HEK293 (cell line): ENCODE measurements around the gene PPP6C.
"Not testable (repeated sequence)": the region's sequence is repeated elsewhere in the genome, so short reads cannot be mapped to it uniquely, and the experiment has no call there.

Source experiments
- CTCF ChIA-PET: fragments of 350-600 bp; formaldehyde crosslinking; extraction: SDS; loops from one replicate; lab custom pipeline; 2021; ENCODE audit warnings: antibody characterized with exemption; lab: Yijun Ruan, JAX
- POLR2A ChIA-PET: fragments of 300-600 bp; formaldehyde crosslinking; extraction: SDS; loops from one replicate; lab custom pipeline; 2020; ENCODE audit warnings: antibody characterized with exemption, inconsistent platforms; lab: Yijun Ruan, JAX
- H3K27ac ChIP-seq: fragments of 200-500 bp; sonication (Bioruptor generic); 2 replicates; pipeline ENCODE4 v1.5.1; 2014; ENCODE audit warnings: low read depth, low read length, control low read depth, inconsistent platforms; ENCODE audit errors: extremely low read depth
- H3K36me3 ChIP-seq, 2 experiments: fragments of 200-500 bp in 1 of 2; sonication (Bioruptor generic) in 1 of 2; 1 replicate in 1 of 2; 2 replicates in 1 of 2; pipeline ENCODE4 v1.5.1; 2014 to 2017; ENCODE audit warnings: inconsistent platforms in 2 of 2, low read length in 2 of 2; ENCODE audit not compliant: control insufficient read depth in 2 of 2, insufficient read depth in 1 of 2
- H3K4me1 ChIP-seq: fragments of 200-500 bp; sonication (Bioruptor generic); 2 replicates; pipeline ENCODE4 v1.5.1; 2014; ENCODE audit warnings: mild to moderate bottlenecking, low read length, inconsistent platforms; ENCODE audit not compliant: control insufficient read depth, insufficient read depth
- H3K4me3 ChIP-seq: 2 replicates; pipeline ENCODE4 v1.5.1; 2011; ENCODE audit warnings: low read depth, mild to moderate bottlenecking, control low read depth, low read length, moderate library complexity
- H3K9me3 ChIP-seq: fragments of 200-500 bp; sonication (Bioruptor generic); 2 replicates; pipeline ENCODE4 v1.5.1; 2014; ENCODE audit warnings: low read depth, low read length, inconsistent platforms; ENCODE audit not compliant: control insufficient read depth, insufficient read depth
- GLI2 ChIP-seq: fragments of 450-650 bp; formaldehyde crosslinking; IDR thresholded peaks from 2 replicates; pipeline ENCODE4; 2017; ENCODE audit warnings: missing biosample characterization, missing genetic modification characterization, low read depth, borderline replicate concordance
- ZFP3 ChIP-seq: fragments of 450-650 bp; formaldehyde crosslinking; IDR thresholded peaks from 2 replicates; pipeline ENCODE4 v1.5.1; 2016; ENCODE audit warnings: low read depth, missing biosample characterization, missing genetic modification characterization
- ZNF10 ChIP-seq: fragments of 450-650 bp; formaldehyde crosslinking; IDR thresholded peaks from 2 replicates; pipeline ENCODE4 v1.5.1; 2017; ENCODE audit warnings: missing biosample characterization, missing genetic modification characterization
- ZNF146 ChIP-seq: fragments of 450-650 bp; formaldehyde crosslinking; IDR thresholded peaks from 2 replicates; pipeline ENCODE4 v1.5.1; 2016; ENCODE audit warnings: missing biosample characterization, missing genetic modification characterization
- ZNF157 ChIP-seq: fragments of 450-650 bp; formaldehyde crosslinking; IDR thresholded peaks from 2 replicates; pipeline ENCODE4 v1.5.1; 2016; ENCODE audit warnings: missing biosample characterization, missing genetic modification characterization
- ZNF16 ChIP-seq: fragments of 450-650 bp; formaldehyde crosslinking; IDR thresholded peaks from 2 replicates; pipeline ENCODE4 v1.5.1; 2016; ENCODE audit warnings: low read depth, missing biosample characterization, missing genetic modification characterization
- ZNF2 ChIP-seq: fragments of 450-650 bp; formaldehyde crosslinking; IDR thresholded peaks from 2 replicates; pipeline ENCODE4 v1.5.1; 2016; ENCODE audit warnings: missing biosample characterization, missing genetic modification characterization
- ZNF302 ChIP-seq: fragments of 450-650 bp; formaldehyde crosslinking; IDR thresholded peaks from 2 replicates; pipeline ENCODE4 v1.5.1; 2016; ENCODE audit warnings: missing biosample characterization, missing genetic modification characterization, low read depth
- ZNF394 ChIP-seq: fragments of 450-650 bp; formaldehyde crosslinking; IDR thresholded peaks from 2 replicates; pipeline ENCODE4 v1.5.1; 2016; ENCODE audit warnings: missing biosample characterization, missing genetic modification characterization, mild to moderate bottlenecking, moderate library complexity, borderline replicate concordance
- ZNF596 ChIP-seq: fragments of 450-650 bp; IDR thresholded peaks from 2 replicates; pipeline ENCODE4 v1.5.0; 2018; ENCODE audit warnings: missing biosample characterization, mild to moderate bottlenecking, missing genetic modification characterization, moderate library complexity
- ZNF623 ChIP-seq: fragments of 450-650 bp; formaldehyde crosslinking; IDR thresholded peaks from 2 replicates; pipeline ENCODE4 v1.5.1; 2016; ENCODE audit warnings: missing biosample characterization, missing genetic modification characterization
- ZNF658 ChIP-seq: fragments of 450-650 bp; formaldehyde crosslinking; IDR thresholded peaks from 2 replicates; pipeline ENCODE4; 2016; ENCODE audit warnings: missing biosample characterization, missing genetic modification characterization
- ZNF677 ChIP-seq: fragments of 450-650 bp; IDR thresholded peaks from 2 replicates; pipeline ENCODE4 v1.5.0; 2018; ENCODE audit warnings: missing biosample characterization, mild to moderate bottlenecking, missing genetic modification characterization, moderate library complexity
- ZNF777 ChIP-seq: fragments of 450-650 bp; formaldehyde crosslinking; IDR thresholded peaks from 2 replicates; pipeline ENCODE4 v1.5.1; 2017; ENCODE audit warnings: missing biosample characterization, missing genetic modification characterization, borderline replicate concordance
- ZNF785 ChIP-seq: fragments of 450-650 bp; formaldehyde crosslinking; IDR thresholded peaks from 2 replicates; pipeline ENCODE4 v1.5.1; 2016; ENCODE audit warnings: missing biosample characterization, missing genetic modification characterization
- ZNF837 ChIP-seq: fragments of 450-650 bp; formaldehyde crosslinking; IDR thresholded peaks from 2 replicates; pipeline ENCODE4 v1.5.1; 2016; ENCODE audit warnings: missing biosample characterization, missing genetic modification characterization
- ZSCAN23 ChIP-seq: fragments of 450-650 bp; formaldehyde crosslinking; IDR thresholded peaks from 2 replicates; pipeline ENCODE4 v1.5.1; 2016; ENCODE audit warnings: missing biosample characterization, missing genetic modification characterization
- TF ChIP-seq, protein P1 (sequence below): fragments of 450-650 bp; formaldehyde crosslinking; IDR thresholded peaks from 2 replicates; pipeline ENCODE4 v1.5.1; 2016; ENCODE audit warnings: missing biosample characterization, missing genetic modification characterization
- TF ChIP-seq, protein P2 (sequence below): fragments of 450-650 bp; formaldehyde crosslinking; IDR thresholded peaks from 2 replicates; pipeline ENCODE4 v1.5.1; 2016; ENCODE audit warnings: missing biosample characterization, missing genetic modification characterization
- TF ChIP-seq, protein P3 (sequence below): fragments of 450-650 bp; formaldehyde crosslinking; IDR thresholded peaks from 2 replicates; pipeline ENCODE4 v1.5.1; 2016; ENCODE audit warnings: missing biosample characterization, missing genetic modification characterization, borderline replicate concordance
- TF ChIP-seq, protein P4 (sequence below): fragments of 450-650 bp; formaldehyde crosslinking; IDR thresholded peaks from 2 replicates; pipeline ENCODE4 v1.5.1; 2017; ENCODE audit warnings: missing biosample characterization, missing genetic modification characterization

The PPP6C gene

DNA sequence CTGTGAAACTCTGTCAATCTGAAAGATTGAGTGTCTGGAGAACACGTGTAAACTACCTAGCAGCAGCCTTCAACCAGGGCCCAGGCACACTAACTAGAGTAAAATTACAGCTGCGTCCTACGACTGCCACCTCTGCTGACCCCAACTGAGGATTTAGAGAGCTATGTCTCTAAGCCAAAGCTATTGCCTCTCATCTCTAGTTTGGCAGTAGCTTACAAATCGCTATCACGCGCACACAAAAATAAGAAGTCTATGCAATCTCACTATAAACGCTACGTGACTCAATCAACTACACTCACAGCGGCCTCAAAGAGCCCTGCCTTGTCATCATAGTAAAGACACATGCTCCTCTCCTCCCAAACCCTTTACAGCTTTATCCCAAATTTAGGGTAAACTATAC, 8.7 kb downstream of the PPP6C start:
- Histone ChIP-seq H3K9me3 (no peaks in the 10 kb centered on the region), H3K4me3 (no peak overlapping the region), H3K4me1 (0 out of 2 replicates have a peak, but pooled peaks cover 4% of the 10 kb centered on the region), H3K36me3 (peaks cover 0 to 2% of the 10 kb centered on the region in 2 experiments; a peak in 2 of 3 replicates), H3K27ac (no peak overlapping the region)
- CTCF ChIA-PET: no interaction called here
- TF ChIP-seq ZSCAN23 (tag by site-specific recombination) (no peak), ZFP3 (no peak), ZNF658 (tag by site-specific recombination) (no peak), ZNF157 (tag by site-specific recombination) (no peak), ZNF777 (tag by site-specific recombination) (no peak), ZNF677 (no peak), ZNF302 (tag by site-specific recombination) (no peak), ZNF10 (tag by site-specific recombination) (no peak), ZNF596 (tag by site-specific recombination) (no peak), ZNF623 (tag by site-specific recombination) (no peak), ZNF16 (tag by site-specific recombination) (no peak), ZNF837 (tag by site-specific recombination) (no peak), ZNF785 (tag by site-specific recombination) (no peak), ZNF2 (tag by site-specific recombination) (no peak), GLI2 (tag by site-specific recombination) (no peak), ZNF146 (tag by site-specific recombination) (no peak), ZNF394 (tag by site-specific recombination) (no peak)
- TF ChIP-seq, protein P1, sequence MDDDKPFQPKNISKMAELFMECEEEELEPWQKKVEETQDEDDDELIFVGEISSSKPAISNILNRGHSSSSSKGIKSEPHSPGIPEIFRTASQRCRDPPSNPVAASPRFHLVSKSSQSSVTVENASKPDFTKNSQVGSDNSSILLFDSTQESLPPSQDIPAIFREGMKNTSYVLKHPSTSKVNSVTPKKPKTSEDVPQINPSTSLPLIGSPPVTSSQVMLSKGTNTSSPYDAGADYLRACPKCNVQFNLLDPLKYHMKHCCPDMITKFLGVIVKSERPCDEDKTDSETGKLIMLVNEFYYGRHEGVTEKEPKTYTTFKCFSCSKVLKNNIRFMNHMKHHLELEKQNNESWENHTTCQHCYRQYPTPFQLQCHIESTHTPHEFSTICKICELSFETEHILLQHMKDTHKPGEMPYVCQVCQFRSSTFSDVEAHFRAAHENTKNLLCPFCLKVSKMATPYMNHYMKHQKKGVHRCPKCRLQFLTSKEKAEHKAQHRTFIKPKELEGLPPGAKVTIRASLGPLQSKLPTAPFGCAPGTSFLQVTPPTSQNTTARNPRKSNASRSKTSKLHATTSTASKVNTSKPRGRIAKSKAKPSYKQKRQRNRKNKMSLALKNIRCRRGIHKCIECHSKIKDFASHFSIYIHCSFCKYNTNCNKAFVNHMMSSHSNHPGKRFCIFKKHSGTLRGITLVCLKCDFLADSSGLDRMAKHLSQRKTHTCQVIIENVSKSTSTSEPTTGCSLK (tag by site-specific recombination): no peak
- TF ChIP-seq, protein P2, sequence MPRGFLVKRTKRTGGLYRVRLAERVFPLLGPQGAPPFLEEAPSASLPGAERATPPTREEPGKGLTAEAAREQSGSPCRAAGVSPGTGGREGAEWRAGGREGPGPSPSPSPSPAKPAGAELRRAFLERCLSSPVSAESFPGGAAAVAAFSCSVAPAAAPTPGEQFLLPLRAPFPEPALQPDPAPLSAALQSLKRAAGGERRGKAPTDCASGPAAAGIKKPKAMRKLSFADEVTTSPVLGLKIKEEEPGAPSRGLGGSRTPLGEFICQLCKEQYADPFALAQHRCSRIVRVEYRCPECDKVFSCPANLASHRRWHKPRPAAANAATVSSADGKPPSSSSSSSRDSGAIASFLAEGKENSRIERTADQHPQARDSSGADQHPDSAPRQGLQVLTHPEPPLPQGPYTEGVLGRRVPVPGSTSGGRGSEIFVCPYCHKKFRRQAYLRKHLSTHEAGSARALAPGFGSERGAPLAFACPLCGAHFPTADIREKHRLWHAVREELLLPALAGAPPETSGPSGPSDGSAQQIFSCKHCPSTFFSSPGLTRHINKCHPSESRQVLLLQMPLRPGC (tag by site-specific recombination): no peak
- POLR2A ChIA-PET: no interaction called here

DNA sequence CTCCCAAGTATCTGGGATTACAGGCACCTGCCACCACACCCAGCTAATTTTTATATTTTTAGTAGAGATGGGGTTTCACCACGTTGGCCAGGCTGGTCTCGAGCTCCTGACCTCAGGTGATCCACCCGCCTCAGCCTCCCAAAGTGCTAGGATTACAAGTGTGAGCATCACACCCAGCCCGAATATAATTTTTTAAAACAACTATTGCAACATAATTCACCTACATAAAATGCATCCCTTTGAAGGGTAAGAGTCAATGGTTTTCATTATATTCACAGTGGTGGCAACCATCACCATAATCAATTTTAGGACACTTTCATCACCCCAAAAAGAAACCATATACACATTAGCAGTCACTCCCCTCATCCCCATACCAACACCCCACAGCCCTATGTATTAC, 9.8 kb downstream of the PPP6C start:
- H3K36me3 ChIP-seq, H3K4me3 ChIP-seq, POLR2A ChIA-PET, H3K4me1 ChIP-seq, H3K9me3 ChIP-seq, H3K27ac ChIP-seq: not testable (repeated sequence)
- CTCF ChIA-PET: interaction anchor here (0.7 kb wide), 1 partner anchor 9 kb away, joined by 3 read pairs; no protein-coding TSS in a partner anchor

DNA sequence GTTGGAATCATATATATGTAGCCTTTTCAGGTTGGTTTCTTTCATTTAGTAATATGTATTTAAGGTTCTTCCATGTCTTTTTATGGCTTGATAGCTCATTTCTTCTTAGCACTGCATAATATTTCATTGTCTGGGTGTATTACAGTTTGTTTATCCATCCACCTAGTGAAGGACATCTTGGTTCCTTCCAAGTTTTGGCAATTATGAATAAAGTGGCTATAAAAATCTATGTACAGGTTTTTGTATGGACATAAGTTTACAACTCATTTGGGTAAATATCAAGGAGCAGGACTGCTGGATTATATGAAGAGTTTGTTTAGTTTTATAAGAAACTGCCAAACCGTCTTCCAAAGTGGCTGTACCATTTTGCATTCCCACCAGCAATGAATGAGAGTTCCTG, 11.7 kb downstream of the PPP6C start:
- no peak overlapping the region for H3K27ac ChIP-seq
- ChIA-PET POLR2A (no interaction called here), CTCF (no interaction called here)
- no peaks in the 10 kb centered on the region for H3K4me1 ChIP-seq
- no peaks in the 10 kb centered on the region for H3K9me3 ChIP-seq
- no peak overlapping the region for H3K4me3 ChIP-seq
- H3K36me3 ChIP-seq: no peaks in the 10 kb centered on the region; a peak in 1 of 3 replicates
- TF ChIP-seq, protein P3, sequence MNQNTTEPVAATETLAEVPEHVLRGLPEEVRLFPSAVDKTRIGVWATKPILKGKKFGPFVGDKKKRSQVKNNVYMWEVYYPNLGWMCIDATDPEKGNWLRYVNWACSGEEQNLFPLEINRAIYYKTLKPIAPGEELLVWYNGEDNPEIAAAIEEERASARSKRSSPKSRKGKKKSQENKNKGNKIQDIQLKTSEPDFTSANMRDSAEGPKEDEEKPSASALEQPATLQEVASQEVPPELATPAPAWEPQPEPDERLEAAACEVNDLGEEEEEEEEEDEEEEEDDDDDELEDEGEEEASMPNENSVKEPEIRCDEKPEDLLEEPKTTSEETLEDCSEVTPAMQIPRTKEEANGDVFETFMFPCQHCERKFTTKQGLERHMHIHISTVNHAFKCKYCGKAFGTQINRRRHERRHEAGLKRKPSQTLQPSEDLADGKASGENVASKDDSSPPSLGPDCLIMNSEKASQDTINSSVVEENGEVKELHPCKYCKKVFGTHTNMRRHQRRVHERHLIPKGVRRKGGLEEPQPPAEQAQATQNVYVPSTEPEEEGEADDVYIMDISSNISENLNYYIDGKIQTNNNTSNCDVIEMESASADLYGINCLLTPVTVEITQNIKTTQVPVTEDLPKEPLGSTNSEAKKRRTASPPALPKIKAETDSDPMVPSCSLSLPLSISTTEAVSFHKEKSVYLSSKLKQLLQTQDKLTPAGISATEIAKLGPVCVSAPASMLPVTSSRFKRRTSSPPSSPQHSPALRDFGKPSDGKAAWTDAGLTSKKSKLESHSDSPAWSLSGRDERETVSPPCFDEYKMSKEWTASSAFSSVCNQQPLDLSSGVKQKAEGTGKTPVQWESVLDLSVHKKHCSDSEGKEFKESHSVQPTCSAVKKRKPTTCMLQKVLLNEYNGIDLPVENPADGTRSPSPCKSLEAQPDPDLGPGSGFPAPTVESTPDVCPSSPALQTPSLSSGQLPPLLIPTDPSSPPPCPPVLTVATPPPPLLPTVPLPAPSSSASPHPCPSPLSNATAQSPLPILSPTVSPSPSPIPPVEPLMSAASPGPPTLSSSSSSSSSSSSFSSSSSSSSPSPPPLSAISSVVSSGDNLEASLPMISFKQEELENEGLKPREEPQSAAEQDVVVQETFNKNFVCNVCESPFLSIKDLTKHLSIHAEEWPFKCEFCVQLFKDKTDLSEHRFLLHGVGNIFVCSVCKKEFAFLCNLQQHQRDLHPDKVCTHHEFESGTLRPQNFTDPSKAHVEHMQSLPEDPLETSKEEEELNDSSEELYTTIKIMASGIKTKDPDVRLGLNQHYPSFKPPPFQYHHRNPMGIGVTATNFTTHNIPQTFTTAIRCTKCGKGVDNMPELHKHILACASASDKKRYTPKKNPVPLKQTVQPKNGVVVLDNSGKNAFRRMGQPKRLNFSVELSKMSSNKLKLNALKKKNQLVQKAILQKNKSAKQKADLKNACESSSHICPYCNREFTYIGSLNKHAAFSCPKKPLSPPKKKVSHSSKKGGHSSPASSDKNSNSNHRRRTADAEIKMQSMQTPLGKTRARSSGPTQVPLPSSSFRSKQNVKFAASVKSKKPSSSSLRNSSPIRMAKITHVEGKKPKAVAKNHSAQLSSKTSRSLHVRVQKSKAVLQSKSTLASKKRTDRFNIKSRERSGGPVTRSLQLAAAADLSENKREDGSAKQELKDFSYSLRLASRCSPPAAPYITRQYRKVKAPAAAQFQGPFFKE: no peak
- TF ChIP-seq, protein P4, sequence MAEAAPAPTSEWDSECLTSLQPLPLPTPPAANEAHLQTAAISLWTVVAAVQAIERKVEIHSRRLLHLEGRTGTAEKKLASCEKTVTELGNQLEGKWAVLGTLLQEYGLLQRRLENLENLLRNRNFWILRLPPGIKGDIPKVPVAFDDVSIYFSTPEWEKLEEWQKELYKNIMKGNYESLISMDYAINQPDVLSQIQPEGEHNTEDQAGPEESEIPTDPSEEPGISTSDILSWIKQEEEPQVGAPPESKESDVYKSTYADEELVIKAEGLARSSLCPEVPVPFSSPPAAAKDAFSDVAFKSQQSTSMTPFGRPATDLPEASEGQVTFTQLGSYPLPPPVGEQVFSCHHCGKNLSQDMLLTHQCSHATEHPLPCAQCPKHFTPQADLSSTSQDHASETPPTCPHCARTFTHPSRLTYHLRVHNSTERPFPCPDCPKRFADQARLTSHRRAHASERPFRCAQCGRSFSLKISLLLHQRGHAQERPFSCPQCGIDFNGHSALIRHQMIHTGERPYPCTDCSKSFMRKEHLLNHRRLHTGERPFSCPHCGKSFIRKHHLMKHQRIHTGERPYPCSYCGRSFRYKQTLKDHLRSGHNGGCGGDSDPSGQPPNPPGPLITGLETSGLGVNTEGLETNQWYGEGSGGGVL (tag by site-specific recombination): no peak
